Trophoblast cell (in vitro differentiated cells and primary cell): ENCODE results near the gene TRIM27.
"Not testable (repeated sequence)": the region's sequence is repeated elsewhere in the genome, so short reads cannot be mapped to it uniquely, and the experiment has no call there.

Experiments
- DNase-seq, 2 donors: peaks; one replicate each; pipeline ENCODE4 v3.0.0-alpha.2; 2016
- H2AFZ ChIP-seq: 2 replicates; pipeline ENCODE4 v1.6.1; 2013; ENCODE audit warnings: low read length, moderate library complexity, mild to moderate bottlenecking; ENCODE audit not compliant: insufficient read depth, poor library complexity
- H2AK5ac ChIP-seq: 2 replicates; pipeline ENCODE4 v1.6.1; 2013; ENCODE audit warnings: mild to moderate bottlenecking, low read length
- H2BK120ac ChIP-seq: 2 replicates; pipeline ENCODE4 v1.6.1; 2013; ENCODE audit warnings: low read length, mild to moderate bottlenecking, moderate library complexity; ENCODE audit not compliant: insufficient read depth, poor library complexity
- H2BK12ac ChIP-seq: 2 replicates; pipeline ENCODE4 v1.6.1; 2013; ENCODE audit warnings: mild to moderate bottlenecking, low read length, moderate library complexity
- H2BK5ac ChIP-seq: 2 replicates; pipeline ENCODE4 v1.6.1; 2013; ENCODE audit warnings: low read length, low read depth, moderate library complexity, mild to moderate bottlenecking; ENCODE audit not compliant: poor library complexity
- H3K14ac ChIP-seq: 2 replicates; pipeline ENCODE4 v1.6.1; 2013; ENCODE audit warnings: mild to moderate bottlenecking, low read length
- H3K18ac ChIP-seq: 2 replicates; pipeline ENCODE4 v1.6.1; 2013; ENCODE audit warnings: mild to moderate bottlenecking, low read length
- H3K23ac ChIP-seq: 2 replicates; pipeline ENCODE4 v1.6.1; 2013; ENCODE audit warnings: low read length
- H3K27ac ChIP-seq: 2 replicates; pipeline ENCODE4 v1.5.1; 2013; ENCODE audit warnings: low read depth, mild to moderate bottlenecking, inconsistent platforms, low read length, moderate library complexity
- H3K27me3 ChIP-seq: 2 replicates; pipeline ENCODE4 v1.6.1; 2013; ENCODE audit warnings: inconsistent platforms, mild to moderate bottlenecking, low read length, moderate library complexity; ENCODE audit not compliant: insufficient read depth
- H3K36me3 ChIP-seq, 2 experiments: 1 replicate in 1 of 2; 2 replicates in 1 of 2; pipeline ENCODE4 v1.6.1; 2013; ENCODE audit warnings: low read length in 2 of 2, mild to moderate bottlenecking in 2 of 2, moderate library complexity in 1 of 2; ENCODE audit not compliant: insufficient read depth in 2 of 2, control insufficient read depth in 1 of 2
- H3K4ac ChIP-seq: 2 replicates; pipeline ENCODE4 v1.6.1; 2013; ENCODE audit warnings: low read depth, mild to moderate bottlenecking, low read length, moderate library complexity
- H3K4me1 ChIP-seq, 2 experiments: 1 replicate in 1 of 2; 2 replicates in 1 of 2; pipeline ENCODE4 v1.6.1; 2013; ENCODE audit warnings: low read length in 2 of 2, mild to moderate bottlenecking in 2 of 2, moderate library complexity in 1 of 2; ENCODE audit not compliant: insufficient read depth in 2 of 2, control insufficient read depth in 1 of 2
- H3K4me2 ChIP-seq: 2 replicates; pipeline ENCODE4 v1.6.1; 2013; ENCODE audit warnings: inconsistent platforms, mild to moderate bottlenecking, low read length, moderate library complexity
- H3K4me3 ChIP-seq: 2 replicates; pipeline ENCODE4 v1.5.1; 2013; ENCODE audit warnings: mild to moderate bottlenecking, low read depth, low read length, inconsistent platforms
- H3K79me1 ChIP-seq: one replicate; pipeline ENCODE4 v1.6.1; 2013; ENCODE audit warnings: low read length
- H3K79me2 ChIP-seq: 2 replicates; pipeline ENCODE4 v1.6.1; 2013; ENCODE audit warnings: low read length, mild to moderate bottlenecking; ENCODE audit not compliant: control insufficient read depth, insufficient read depth, poor library complexity
- H3K9ac ChIP-seq: 2 replicates; pipeline ENCODE4 v1.6.1; 2013; ENCODE audit warnings: mild to moderate bottlenecking, low read length
- H3K9me3 ChIP-seq: 2 replicates; pipeline ENCODE4 v1.6.1; 2013; ENCODE audit warnings: low read depth, mild to moderate bottlenecking, control low read depth, inconsistent platforms, low read length; ENCODE audit not compliant: insufficient read depth
- H4K12ac ChIP-seq: 2 replicates; pipeline ENCODE4 v1.6.1; 2013; ENCODE audit warnings: low read depth, mild to moderate bottlenecking, low read length, moderate library complexity
- H4K8ac ChIP-seq: 2 replicates; pipeline ENCODE4 v1.6.1; 2013; ENCODE audit warnings: low read depth, mild to moderate bottlenecking, low read length, moderate library complexity
- H4K91ac ChIP-seq: one replicate; pipeline ENCODE4 v1.6.1; 2013; ENCODE audit warnings: low read depth, mild to moderate bottlenecking, low read length, moderate library complexity
- WGBS: extraction: QIAGEN DNeasy Blood & Tissue Kit; methylation state at CpG from one replicate; pipeline ENCODE4 v1.1.7; 2013; ENCODE audit warnings: missing lambda C conversion rate; ENCODE audit not compliant: insufficient read length, insufficient coverage; ENCODE audit errors: extremely low coverage; 5-methylcytosine and 5-hydroxymethylcytosine counted together

TRIM27 gene

GRCh38 chr6:28875191-28875747, 48.5 kb downstream of the TRIM27 start:
- WGBS, result no CpG with 5 or more reads among the region's 6 CpGs
- no peak overlapping the region for H3K9ac ChIP-seq
- no peak overlapping the region for H2AK5ac ChIP-seq
- H3K79me1 ChIP-seq, result no peaks in the 10 kb centered on the region
- no peak overlapping the region for H3K23ac ChIP-seq
- no peak for DNase-seq
- no peak overlapping the region for H3K18ac ChIP-seq
- H2AFZ ChIP-seq, result no peak overlapping the region
- H3K36me3 ChIP-seq, result no peaks in the 10 kb centered on the region
- no peak overlapping the region for H3K4me3 ChIP-seq
- H4K12ac ChIP-seq, result no peak overlapping the region
- no peak overlapping the region for H3K4ac ChIP-seq
- H3K4me1 ChIP-seq, result no peaks in the 10 kb centered on the region
- no peaks in the 10 kb centered on the region for H3K9me3 ChIP-seq
- H4K8ac ChIP-seq, result no peak overlapping the region
- H2BK5ac ChIP-seq, result no peak overlapping the region
- H3K79me2 ChIP-seq, result no peaks in the 10 kb centered on the region
- H2BK12ac ChIP-seq, result no peak overlapping the region
- no peak overlapping the region for H3K27ac ChIP-seq
- no peak overlapping the region for H2BK120ac ChIP-seq
- H4K91ac ChIP-seq, result no peak overlapping the region
- no peak overlapping the region for H3K14ac ChIP-seq
- H3K4me2 ChIP-seq, result no peak overlapping the region
- H3K27me3 ChIP-seq, result no peaks in the 10 kb centered on the region

DNA sequence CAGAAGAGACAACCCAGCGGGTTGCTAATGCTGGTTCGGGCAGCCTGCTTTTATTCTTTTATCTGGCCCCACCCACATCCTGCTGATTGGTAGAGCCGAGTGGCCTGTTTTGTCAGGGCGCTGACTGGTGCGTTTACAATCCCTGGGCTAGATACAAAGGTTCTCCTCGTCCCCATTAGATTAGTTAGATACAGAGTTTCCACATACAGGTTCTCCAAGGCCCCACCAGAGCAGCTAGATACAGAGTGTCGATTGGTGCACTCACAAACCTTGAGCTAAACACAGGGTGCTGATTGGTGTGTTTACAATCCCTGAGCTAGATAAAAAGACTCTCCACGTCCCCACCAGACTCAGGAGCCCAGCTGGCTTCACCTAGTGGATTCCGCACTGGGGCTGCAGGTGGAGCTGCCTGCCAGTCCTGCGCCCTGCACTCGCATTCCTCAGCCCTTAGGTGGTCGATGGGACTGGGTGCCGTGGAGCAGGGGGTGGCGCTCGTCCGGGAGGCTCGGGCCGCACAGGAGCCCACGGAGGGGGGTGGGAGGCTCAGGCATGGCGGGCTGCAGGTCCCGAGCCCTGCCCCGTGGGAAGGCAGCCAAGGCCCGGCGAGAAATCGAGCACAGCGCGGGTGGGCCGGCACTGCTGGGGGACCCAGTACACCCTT, 51.5 kb downstream of the TRIM27 start:
- H3K79me2 ChIP-seq, H3K36me3 ChIP-seq, H3K27ac ChIP-seq, H4K12ac ChIP-seq, H3K9ac ChIP-seq, H3K14ac ChIP-seq, H3K18ac ChIP-seq, H3K4me3 ChIP-seq, H2BK120ac ChIP-seq, H4K8ac ChIP-seq, DNase-seq, H3K4ac ChIP-seq, H2AFZ ChIP-seq, H3K79me1 ChIP-seq, H3K27me3 ChIP-seq, H2AK5ac ChIP-seq, H3K4me1 ChIP-seq, H3K4me2 ChIP-seq, H3K9me3 ChIP-seq, H4K91ac ChIP-seq, H2BK12ac ChIP-seq, H3K23ac ChIP-seq, H2BK5ac ChIP-seq: not testable (repeated sequence)
- WGBS, result no CpG with 5 or more reads among the region's 28 CpGs

GRCh38 chr6:28871335-28872156, 52.2 kb downstream of the TRIM27 start:
- no peak overlapping the region for H3K4me2 ChIP-seq
- H3K27me3 ChIP-seq, result no peaks in the 10 kb centered on the region
- peaks cover under 1% of the 10 kb centered on the region for H3K79me2 ChIP-seq
- no peak overlapping the region for H3K4me3 ChIP-seq
- no peak overlapping the region for H3K23ac ChIP-seq
- no peak overlapping the region for H2AFZ ChIP-seq
- H2AK5ac ChIP-seq, result no peak overlapping the region
- no peaks in the 10 kb centered on the region for H3K9me3 ChIP-seq
- no peak overlapping the region for H3K4ac ChIP-seq
- H2BK5ac ChIP-seq, result no peak overlapping the region
- H3K9ac ChIP-seq, result no peak overlapping the region
- DNase-seq, result no peak
- no CpG with 5 or more reads among the region's 13 CpGs for WGBS
- no peak overlapping the region for H3K14ac ChIP-seq
- no peak overlapping the region for H4K8ac ChIP-seq
- H2BK120ac ChIP-seq, result no peak overlapping the region
- no peak overlapping the region for H4K12ac ChIP-seq
- no peak overlapping the region for H4K91ac ChIP-seq
- peaks cover 0 to 3% of the 10 kb centered on the region in 2 experiments for H3K4me1 ChIP-seq
- no peaks in the 10 kb centered on the region for H3K36me3 ChIP-seq
- no peak overlapping the region for H3K27ac ChIP-seq
- H3K79me1 ChIP-seq, result peaks cover under 1% of the 10 kb centered on the region
- no peak overlapping the region for H2BK12ac ChIP-seq
- H3K18ac ChIP-seq, result no peak overlapping the region

GRCh38 chr6:28868873-28869272, 54.9 kb downstream of the TRIM27 start:
- Histone ChIP-seq H3K79me1 (peaks cover 3% of the 10 kb centered on the region), H3K79me2 (peaks cover 2% of the 10 kb centered on the region), H3K23ac (no peak overlapping the region), H3K27ac (no peak overlapping the region), H3K4ac (no peak overlapping the region), H2AK5ac (no peak overlapping the region), H3K9me3 (no peaks in the 10 kb centered on the region), H3K4me3 (no peak overlapping the region), H4K91ac (no peak overlapping the region), H2AFZ (no peak overlapping the region), H3K14ac (no peak overlapping the region), H3K4me2 (no peak overlapping the region), H3K27me3 (no peaks in the 10 kb centered on the region), H4K12ac (no peak overlapping the region), H3K18ac (no peak overlapping the region), H2BK5ac (no peak overlapping the region), H4K8ac (no peak overlapping the region), H3K36me3 (no peaks in the 10 kb centered on the region), H2BK12ac (no peak overlapping the region), H3K9ac (no peak overlapping the region), H2BK120ac (no peak overlapping the region), H3K4me1 (peaks cover 3 to 7% of the 10 kb centered on the region in 2 experiments)
- DNase-seq, result no peak
- no CpG with 5 or more reads among the region's 2 CpGs for WGBS
